HL-60/S4 treated with retinoic acid at 250 ng/mL for 4 days and 3 days (cell line): Measurements from ENCODE around the gene AREG.

Experiments
- in situ Hi-C: fragments of 300-500 bp; cut with MboI; formaldehyde crosslinking; loops from 2 replicates; pipeline ENCODE4 v1.7.0; 2022; ENCODE audit warnings: low sequenced_read_pairs

Gene AREG

GRCh38 chr4:74456849-74457395 is 12.0 kb downstream of the AREG start:
- in situ Hi-C loops: no loop called here

GRCh38 chr4:74460833-74461232 is 15.9 kb downstream of the AREG start:
- in situ Hi-C loops: no loop called here

GRCh38 chr4:74463123-74463522 is 18.2 kb downstream of the AREG start:
- in situ Hi-C loops: no loop called here

GRCh38 chr4:74464291-74464690 is 19.4 kb downstream of the AREG start:
- in situ Hi-C loops: no loop called here

- in situ Hi-C loops: no loop called here
Measured at GRCh38 chr4:74466242-74466641, 21.3 kb downstream of the AREG start.

GRCh38 chr4:74471264-74471663 is 26.3 kb downstream of the AREG start:
- in situ Hi-C loops: no loop called here

GRCh38 chr4:74473155-74473811 is 28.3 kb downstream of the AREG start:
- in situ Hi-C loops: no loop called here

GRCh38 chr4:74474345-74475090 is 29.6 kb downstream of the AREG start:
- in situ Hi-C loops: no loop called here

GRCh38 chr4:74475091-74475800 is 30.3 kb downstream of the AREG start:
- in situ Hi-C loops: no loop called here

- in situ Hi-C loops: no loop called here
Measured at GRCh38 chr4:74475946-74476345, 31.0 kb downstream of the AREG start.

GRCh38 chr4:74479009-74479408 is 34.1 kb downstream of the AREG start:
- in situ Hi-C loops: no loop called here

- in situ Hi-C loops: no loop called here
Measured at GRCh38 chr4:74480267-74480666, 35.3 kb downstream of the AREG start.

- in situ Hi-C loops: no loop called here
Measured at GRCh38 chr4:74481891-74482609, 37.1 kb downstream of the AREG start.

- in situ Hi-C loops: no loop called here
Measured at GRCh38 chr4:74483226-74483911, 38.4 kb downstream of the AREG start.

- in situ Hi-C loops: no loop called here
Measured at GRCh38 chr4:74486905-74487304, 42.0 kb downstream of the AREG start.

- in situ Hi-C loops: no loop called here
Measured at GRCh38 chr4:74487771-74488170, 42.8 kb downstream of the AREG start.

GRCh38 chr4:74490736-74491135 is 45.8 kb downstream of the AREG start:
- in situ Hi-C loops: no loop called here

- in situ Hi-C loops: no loop called here
Measured at GRCh38 chr4:74499986-74500781, 55.2 kb downstream of the AREG start.

- in situ Hi-C loops: no loop called here
Measured at GRCh38 chr4:74501579-74501978, 56.6 kb downstream of the AREG start.

- in situ Hi-C loops: no loop called here
Measured at GRCh38 chr4:74503580-74503979, 58.6 kb downstream of the AREG start.
